Activated CD8-positive, alpha-beta memory T cell treated with anti-CD3 and anti-CD28 coated beads, Interleukin-2, amount 50 U/mL, for 24 hours (primary cell): ENCODE measurements around the gene DIPK2A.

Experiments
- DNase-seq: peaks from one replicate; pipeline ENCODE4 v3.0.0-alpha.2; 2020; ENCODE audit errors: extremely low read depth

DIPK2A gene

GRCh38 chr3:143971359-143972154, at the start of gene DIPK2A:
TSS of gene DIPK2A (plus strand) at chr3:143971823. CDS start at chr3:143972333, 510 bp downstream.
- DNase-seq = peak; percentile 84

GRCh38 chr3:143924522-143925285, 46.9 kb upstream of the DIPK2A start:
- DNase-seq = no peak

- no peak for DNase-seq
Observed at GRCh38 chr3:143928056-143928455, 43.6 kb upstream of the DIPK2A start.

GRCh38 chr3:143928541-143929255, 42.9 kb upstream of the DIPK2A start:
- no peak for DNase-seq

GRCh38 chr3:143934791-143935190, 36.8 kb upstream of the DIPK2A start:
- DNase-seq = no peak

- DNase-seq = no peak
Observed at GRCh38 chr3:143935678-143936077, 35.9 kb upstream of the DIPK2A start.

- no peak for DNase-seq
Observed at GRCh38 chr3:143950810-143951209, 20.8 kb upstream of the DIPK2A start.

GRCh38 chr3:143951351-143951971, 20.2 kb upstream of the DIPK2A start:
- no peak for DNase-seq

- DNase-seq = no peak
Observed at GRCh38 chr3:143952569-143953072, 19.0 kb upstream of the DIPK2A start.

- DNase-seq = no peak
Observed at GRCh38 chr3:143955113-143955512, 16.5 kb upstream of the DIPK2A start.

GRCh38 chr3:143956838-143957237, 14.8 kb upstream of the DIPK2A start:
- DNase-seq = no peak

GRCh38 chr3:143957453-143957852, 14.2 kb upstream of the DIPK2A start:
- DNase-seq = no peak

- no peak for DNase-seq
Observed at GRCh38 chr3:143958966-143959365, 12.7 kb upstream of the DIPK2A start.

GRCh38 chr3:143961342-143961741, 10.3 kb upstream of the DIPK2A start:
- DNase-seq = no peak

- DNase-seq = no peak
Observed at GRCh38 chr3:143963946-143964345, 7.7 kb upstream of the DIPK2A start.

- DNase-seq = peak; percentile 7
Observed at GRCh38 chr3:143970773-143971358, 757 bp upstream of the DIPK2A start.

- DNase-seq = peak; percentile 5
Observed at GRCh38 chr3:143972155-143972504, 507 bp downstream of the DIPK2A start.

GRCh38 chr3:143972505-143973258, 1.1 kb downstream of the DIPK2A start:
- no peak for DNase-seq

GRCh38 chr3:143973259-143974021, 1.8 kb downstream of the DIPK2A start:
- DNase-seq = peak; percentile 42
